ENCODE results near the gene SPDYC.

SPDYC gene

DNA sequence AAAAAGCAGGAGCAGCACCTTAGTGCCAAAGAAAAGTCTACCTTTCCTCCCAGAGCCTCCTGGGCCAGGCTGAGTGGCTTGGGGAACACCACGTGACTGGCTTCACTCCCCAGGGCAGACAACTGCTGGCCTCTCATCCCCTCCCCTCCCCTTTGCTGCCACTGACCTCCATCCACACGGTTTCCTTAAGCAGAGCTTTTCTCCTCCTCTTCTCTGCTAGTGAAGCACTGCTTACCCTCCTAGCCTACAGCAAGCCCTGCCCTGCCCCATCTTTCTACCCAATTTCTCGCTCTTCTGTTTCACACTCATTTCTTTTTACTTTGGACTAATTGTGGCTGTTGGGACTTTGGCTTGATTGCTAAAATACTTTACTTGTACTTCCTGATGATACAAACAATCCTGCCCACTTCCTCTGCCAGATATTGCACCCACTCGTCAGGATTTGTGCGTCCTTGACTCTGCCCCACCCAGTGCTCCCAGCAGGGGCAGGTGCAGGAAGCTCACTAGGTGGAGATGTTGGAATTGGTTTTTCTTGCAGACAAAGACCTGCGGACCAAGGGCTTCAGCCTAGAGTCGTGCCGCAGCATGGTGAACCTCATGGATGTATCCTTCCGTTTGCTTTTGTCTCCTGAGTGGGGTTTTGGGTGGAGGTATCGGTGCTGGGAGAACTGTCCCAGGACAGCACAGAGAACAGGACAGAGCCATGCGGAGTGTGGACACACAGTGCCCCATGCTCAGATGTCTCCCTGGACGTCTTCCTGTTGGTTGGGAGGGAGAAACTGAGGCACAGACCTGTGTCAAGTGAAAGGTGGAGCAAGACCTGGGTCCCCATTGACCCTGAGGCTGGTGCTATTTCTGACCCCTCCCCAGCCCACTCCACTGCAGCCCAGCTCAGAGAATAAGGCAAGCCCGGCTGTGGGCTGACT lies 39.0 kb downstream of the SPDYC start:
- Histone ChIP-seq H3K27me3 (ENCODE audit: insufficient read depth, poor library complexity, severe bottlenecking) (no peaks in the 10 kb centered on the region), H3K4me3 (ENCODE audit: severe bottlenecking) (no peak overlapping the region), H3K9me3 (ENCODE audit: severe bottlenecking) (no peaks in the 10 kb centered on the region), H3K36me3 (ENCODE audit: low read depth) (peaks cover 73% of the 10 kb centered on the region), H3K27ac (ENCODE audit: poor library complexity, severe bottlenecking) (no peak overlapping the region), H3K4me1 (ENCODE audit: insufficient read depth, poor library complexity, severe bottlenecking) (no peaks in the 10 kb centered on the region)
- no peak for ATAC-seq (ENCODE audit: low read depth)
- TF ChIP-seq, protein P1, sequence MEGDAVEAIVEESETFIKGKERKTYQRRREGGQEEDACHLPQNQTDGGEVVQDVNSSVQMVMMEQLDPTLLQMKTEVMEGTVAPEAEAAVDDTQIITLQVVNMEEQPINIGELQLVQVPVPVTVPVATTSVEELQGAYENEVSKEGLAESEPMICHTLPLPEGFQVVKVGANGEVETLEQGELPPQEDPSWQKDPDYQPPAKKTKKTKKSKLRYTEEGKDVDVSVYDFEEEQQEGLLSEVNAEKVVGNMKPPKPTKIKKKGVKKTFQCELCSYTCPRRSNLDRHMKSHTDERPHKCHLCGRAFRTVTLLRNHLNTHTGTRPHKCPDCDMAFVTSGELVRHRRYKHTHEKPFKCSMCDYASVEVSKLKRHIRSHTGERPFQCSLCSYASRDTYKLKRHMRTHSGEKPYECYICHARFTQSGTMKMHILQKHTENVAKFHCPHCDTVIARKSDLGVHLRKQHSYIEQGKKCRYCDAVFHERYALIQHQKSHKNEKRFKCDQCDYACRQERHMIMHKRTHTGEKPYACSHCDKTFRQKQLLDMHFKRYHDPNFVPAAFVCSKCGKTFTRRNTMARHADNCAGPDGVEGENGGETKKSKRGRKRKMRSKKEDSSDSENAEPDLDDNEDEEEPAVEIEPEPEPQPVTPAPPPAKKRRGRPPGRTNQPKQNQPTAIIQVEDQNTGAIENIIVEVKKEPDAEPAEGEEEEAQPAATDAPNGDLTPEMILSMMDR (IDR thresholded peaks at IDR 0.05; ENCODE audit: poor library complexity, severe bottlenecking): no peak
- DNase-seq (ENCODE audit: low spot score): no peak

DNA sequence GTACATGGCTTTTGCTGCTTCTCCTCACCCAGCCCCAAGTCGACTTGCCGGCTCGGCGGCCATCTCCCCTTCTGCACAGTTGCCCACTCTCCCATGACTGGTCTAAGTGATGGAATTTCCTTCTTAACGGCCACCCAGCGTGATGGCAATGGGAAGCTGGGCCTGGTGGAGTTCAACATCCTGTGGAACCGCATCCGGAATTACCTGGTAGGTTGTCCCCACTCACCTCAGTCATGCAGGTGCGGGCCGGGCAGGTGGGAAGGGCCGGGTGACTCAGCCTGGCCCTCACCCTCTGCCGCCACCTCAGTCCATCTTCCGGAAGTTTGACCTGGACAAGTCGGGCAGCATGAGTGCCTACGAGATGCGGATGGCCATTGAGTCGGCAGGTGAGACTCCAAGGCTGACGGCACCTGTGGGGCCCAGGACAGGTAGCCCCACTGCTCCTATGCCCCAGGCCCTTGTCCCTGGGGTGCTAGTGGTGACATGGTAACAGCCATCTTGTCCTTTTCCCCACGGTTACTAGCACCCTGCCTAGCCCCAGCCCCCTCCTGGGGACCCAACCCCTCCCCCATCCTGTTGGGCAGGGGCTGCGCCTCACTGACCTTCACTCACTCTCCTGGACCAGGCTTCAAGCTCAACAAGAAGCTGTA lies 39.8 kb downstream of the SPDYC start:
- H3K9me3 ChIP-seq (ENCODE audit: severe bottlenecking): no peaks in the 10 kb centered on the region
- H3K27me3 ChIP-seq (ENCODE audit: insufficient read depth, poor library complexity, severe bottlenecking): no peaks in the 10 kb centered on the region
- no peak overlapping the region for H3K27ac ChIP-seq (ENCODE audit: poor library complexity, severe bottlenecking)
- TF ChIP-seq, protein P1 (IDR thresholded peaks at IDR 0.05; ENCODE audit: poor library complexity, severe bottlenecking): no peak
- ATAC-seq (ENCODE audit: low read depth) (no peak), DNase-seq (ENCODE audit: low spot score) (no peak)
- H3K4me1 ChIP-seq (ENCODE audit: insufficient read depth, poor library complexity, severe bottlenecking): no peaks in the 10 kb centered on the region
- peaks cover 65% of the 10 kb centered on the region for H3K36me3 ChIP-seq (ENCODE audit: low read depth)
- H3K4me3 ChIP-seq (ENCODE audit: severe bottlenecking): no peak overlapping the region

DNA sequence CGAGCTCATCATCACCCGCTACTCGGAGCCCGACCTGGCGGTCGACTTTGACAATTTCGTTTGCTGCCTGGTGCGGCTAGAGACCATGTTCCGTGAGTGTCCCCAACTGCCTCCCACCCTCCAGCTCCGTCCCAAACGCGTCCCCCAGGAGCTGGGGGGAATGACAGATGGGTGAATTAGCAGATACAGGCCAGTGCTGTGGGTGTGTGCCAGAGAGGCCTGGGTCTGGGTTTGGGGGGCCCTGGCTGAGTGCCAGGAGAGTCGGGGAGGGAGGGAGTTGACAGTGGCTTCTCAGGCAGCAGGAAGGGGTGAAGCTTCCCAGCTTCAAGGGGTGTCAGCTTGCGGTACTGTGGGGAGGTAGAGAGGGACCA lies 40.3 kb downstream of the SPDYC start:
- TF ChIP-seq, protein P1 (IDR thresholded peaks at IDR 0.05; ENCODE audit: poor library complexity, severe bottlenecking): no peak
- no peaks in the 10 kb centered on the region for H3K4me1 ChIP-seq (ENCODE audit: insufficient read depth, poor library complexity, severe bottlenecking)
- H3K4me3 ChIP-seq (ENCODE audit: severe bottlenecking): no peak overlapping the region
- H3K36me3 ChIP-seq (ENCODE audit: low read depth): peaks cover 60% of the 10 kb centered on the region
- no peaks in the 10 kb centered on the region for H3K27me3 ChIP-seq (ENCODE audit: insufficient read depth, poor library complexity, severe bottlenecking)
- DNase-seq (ENCODE audit: low spot score) (no peak), ATAC-seq (ENCODE audit: low read depth) (no peak)
- H3K9me3 ChIP-seq (ENCODE audit: severe bottlenecking): no peaks in the 10 kb centered on the region
- H3K27ac ChIP-seq (ENCODE audit: poor library complexity, severe bottlenecking): no peak overlapping the region

DNA sequence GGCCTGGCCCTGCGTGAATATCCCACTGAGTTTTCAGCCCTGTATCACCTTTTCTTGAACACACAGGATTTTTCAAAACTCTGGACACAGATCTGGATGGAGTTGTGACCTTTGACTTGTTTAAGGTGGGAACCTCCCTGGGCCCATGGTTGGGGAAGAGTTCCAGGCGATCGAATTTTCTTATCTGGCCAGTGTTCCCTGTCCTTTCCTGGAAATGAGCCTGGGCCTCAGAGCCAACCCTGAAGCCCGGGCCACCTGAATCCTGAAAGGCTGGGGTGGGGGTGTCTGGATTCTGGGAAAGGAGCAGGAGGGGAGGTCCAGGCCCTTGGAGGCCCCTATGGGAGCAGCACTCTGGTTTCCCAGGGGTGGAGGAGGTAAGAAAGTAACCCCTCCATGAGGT lies 40.7 kb downstream of the SPDYC start:
- no peak for DNase-seq (ENCODE audit: low spot score)
- TF ChIP-seq, protein P1 (IDR thresholded peaks at IDR 0.05; ENCODE audit: poor library complexity, severe bottlenecking): no peak
- no peaks in the 10 kb centered on the region for H3K9me3 ChIP-seq (ENCODE audit: severe bottlenecking)
- ATAC-seq (ENCODE audit: low read depth): no peak
- H3K36me3 ChIP-seq (ENCODE audit: low read depth): peaks cover 56% of the 10 kb centered on the region
- H3K4me3 ChIP-seq (ENCODE audit: severe bottlenecking): no peak overlapping the region
- no peaks in the 10 kb centered on the region for H3K4me1 ChIP-seq (ENCODE audit: insufficient read depth, poor library complexity, severe bottlenecking)
- no peak overlapping the region for H3K27ac ChIP-seq (ENCODE audit: poor library complexity, severe bottlenecking)
- H3K27me3 ChIP-seq (ENCODE audit: insufficient read depth, poor library complexity, severe bottlenecking): no peaks in the 10 kb centered on the region
